ENCODE measurements around the gene SYDE2.

Gene SYDE2

GRCh38 chr1:85116856-85117255, 84.0 kb downstream of the SYDE2 start:
- peak; percentile 57 to 58 for DNase-seq

- DNase-seq = no peak
Observed at GRCh38 chr1:85115933-85116332, 84.9 kb downstream of the SYDE2 start.

GRCh38 chr1:85111695-85112094, 89.1 kb downstream of the SYDE2 start:
- no peak for DNase-seq

GRCh38 chr1:85109475-85109874, 91.3 kb downstream of the SYDE2 start:
- DNase-seq = peak; percentile 49 to 51
